Thyroid gland (tissue), 4 donors: ENCODE data around the gene KRTAP10-9.

Experiments used
- POLR2A ChIP-seq, 2 donors: fragments of 450-650 bp; IDR thresholded peaks; one replicate each; pipeline ENCODE4 v1.6.1; 2017; ENCODE audit warnings: antibody characterized with exemption in 2 of 2, mild to moderate bottlenecking in 2 of 2, moderate library complexity in 1 of 2
- TF ChIP-seq, protein P1 (sequence below), 6 experiments: fragments of 200-600 bp in 3 of 6; fragments of 450-650 bp in 3 of 6; sonication (generic) in 3 of 6; IDR thresholded peaks; one replicate each; pipeline ENCODE4 v1.5.1; 2016 to 2019; ENCODE audit warnings: antibody characterized with exemption in 6 of 6, mild to moderate bottlenecking in 2 of 6, inconsistent platforms in 1 of 6, moderate library complexity in 1 of 6

DNA sequence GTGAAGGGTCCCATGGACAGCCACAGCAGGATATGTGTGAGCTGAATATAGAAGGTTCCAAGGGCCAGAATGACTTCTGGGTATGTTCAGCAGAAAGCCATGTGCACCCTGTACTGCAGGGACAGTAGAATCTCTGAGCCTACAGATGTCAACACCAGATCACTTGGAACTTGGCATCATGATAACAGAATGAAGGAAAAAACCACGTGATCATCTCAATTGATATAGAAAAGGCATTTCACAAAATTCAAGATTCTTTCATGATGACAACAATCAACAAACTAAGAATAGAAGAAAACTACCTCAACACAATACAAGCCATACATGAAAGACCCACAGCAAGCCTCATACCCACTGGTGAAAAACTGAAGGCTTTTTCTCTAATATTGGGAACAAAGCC, 40.7 kb downstream of the KRTAP10-9 start:
- TF ChIP-seq, protein P1, sequence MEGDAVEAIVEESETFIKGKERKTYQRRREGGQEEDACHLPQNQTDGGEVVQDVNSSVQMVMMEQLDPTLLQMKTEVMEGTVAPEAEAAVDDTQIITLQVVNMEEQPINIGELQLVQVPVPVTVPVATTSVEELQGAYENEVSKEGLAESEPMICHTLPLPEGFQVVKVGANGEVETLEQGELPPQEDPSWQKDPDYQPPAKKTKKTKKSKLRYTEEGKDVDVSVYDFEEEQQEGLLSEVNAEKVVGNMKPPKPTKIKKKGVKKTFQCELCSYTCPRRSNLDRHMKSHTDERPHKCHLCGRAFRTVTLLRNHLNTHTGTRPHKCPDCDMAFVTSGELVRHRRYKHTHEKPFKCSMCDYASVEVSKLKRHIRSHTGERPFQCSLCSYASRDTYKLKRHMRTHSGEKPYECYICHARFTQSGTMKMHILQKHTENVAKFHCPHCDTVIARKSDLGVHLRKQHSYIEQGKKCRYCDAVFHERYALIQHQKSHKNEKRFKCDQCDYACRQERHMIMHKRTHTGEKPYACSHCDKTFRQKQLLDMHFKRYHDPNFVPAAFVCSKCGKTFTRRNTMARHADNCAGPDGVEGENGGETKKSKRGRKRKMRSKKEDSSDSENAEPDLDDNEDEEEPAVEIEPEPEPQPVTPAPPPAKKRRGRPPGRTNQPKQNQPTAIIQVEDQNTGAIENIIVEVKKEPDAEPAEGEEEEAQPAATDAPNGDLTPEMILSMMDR (IDR thresholded peaks at IDR 0.05): no peak
- TF ChIP-seq POLR2A (IDR thresholded peaks at IDR 0.05): no peak
